ENCODE data around the gene C3orf33. TPM values are rescaled to one million over a fixed set of nuclear protein-coding genes. Genes with fewer than 3 reads are reported as not detected.

Gene C3orf33
- total and polyA plus RNA-seq, 4 donors = 1.2 to 2.4 (median 1.7) TPM

DNA sequence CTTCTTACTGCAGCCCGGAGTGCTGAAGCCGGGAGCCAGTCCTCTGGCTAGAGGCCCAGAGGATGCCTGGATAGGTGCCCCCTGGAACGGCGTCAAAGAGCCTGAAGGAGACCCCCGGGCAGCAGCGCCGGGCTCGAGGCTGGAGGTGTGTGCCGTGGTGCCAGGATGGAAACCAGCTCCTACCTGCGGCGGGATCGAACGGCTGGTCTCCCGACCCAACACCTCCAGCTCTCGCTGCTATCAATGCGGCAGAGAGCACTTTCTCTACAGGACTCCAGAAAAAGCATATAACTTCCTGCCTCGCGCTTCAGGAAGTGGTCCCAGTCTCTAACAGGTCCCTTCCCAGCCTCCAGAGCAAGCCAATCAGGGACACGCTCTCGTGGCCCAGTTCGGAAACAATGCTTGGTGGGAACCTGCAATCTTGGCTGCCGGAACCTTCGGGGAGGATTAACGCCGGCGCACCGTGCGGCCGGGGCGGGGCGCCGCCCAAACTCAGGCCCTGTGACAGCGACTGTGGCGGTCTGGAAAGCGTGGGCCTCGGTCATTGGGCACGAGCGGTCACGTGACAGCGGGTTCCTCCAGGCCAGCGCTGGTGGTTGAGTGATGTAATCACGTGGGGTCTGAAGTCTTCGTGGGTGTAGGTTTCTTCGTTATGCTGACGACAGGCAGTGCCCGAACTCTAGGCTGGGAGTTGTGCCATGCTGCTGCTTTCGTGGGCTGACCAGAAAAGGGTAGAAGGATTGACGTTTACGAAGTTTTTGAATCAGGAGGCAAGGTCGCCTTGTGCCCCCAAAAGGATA is 48.3 kb upstream of the C3orf33 start, which contains the start of gene SLC33A1 (continued):
- peak; percentile 88 for TF ChIP-seq MAX (IDR thresholded peaks at IDR 0.05)

GRCh38 chr3:155853214-155854140 is 47.4 kb upstream of the C3orf33 start:
- Histone ChIP-seq H3K36me3 (ENCODE audit: control insufficient read depth in 4 of 4, insufficient read depth in 3 of 4, low read depth in 1 of 4, low read length in 3 of 4) (no peaks in the 10 kb centered on the region), H3K9ac (ENCODE audit: low read depth in 1 of 2, low read length in 2 of 2) (peak overlapping the region; percentile 89 to 91), H3K4me1 (ENCODE audit: control insufficient read depth in 4 of 4, insufficient read depth in 4 of 4, low read length in 3 of 4) (peaks cover 3 to 32% (median 28%) of the 10 kb centered on the region in 4 donors), H3K4me3 (ENCODE audit: low read depth in 1 of 3, low read length in 3 of 3) (peak overlapping the region; percentile 69 to 93 (median 73)), H3K27ac (ENCODE audit: low read depth in 1 of 2, low read length in 2 of 2) (peak overlapping the region; percentile 85 to 89), H3K27me3 (ENCODE audit: control insufficient read depth in 4 of 4, insufficient read depth in 4 of 4, low read length in 3 of 4) (no peaks in the 10 kb centered on the region), H3K9me3 (ENCODE audit: control insufficient read depth in 4 of 4, low read length in 3 of 4) (no peaks in the 10 kb centered on the region)
- peak; percentile 36 for DNase-seq (ENCODE audit: low spot score)
- WGBS = under 1% methylated on average over 45 of the region's 45 CpGs
- TF ChIP-seq SP1 (IDR thresholded peaks at IDR 0.05) (no peak), HNF4G (IDR thresholded peaks at IDR 0.05) (no peak), MAX (IDR thresholded peaks at IDR 0.05) (no peak)
- TF ChIP-seq, protein P1, sequence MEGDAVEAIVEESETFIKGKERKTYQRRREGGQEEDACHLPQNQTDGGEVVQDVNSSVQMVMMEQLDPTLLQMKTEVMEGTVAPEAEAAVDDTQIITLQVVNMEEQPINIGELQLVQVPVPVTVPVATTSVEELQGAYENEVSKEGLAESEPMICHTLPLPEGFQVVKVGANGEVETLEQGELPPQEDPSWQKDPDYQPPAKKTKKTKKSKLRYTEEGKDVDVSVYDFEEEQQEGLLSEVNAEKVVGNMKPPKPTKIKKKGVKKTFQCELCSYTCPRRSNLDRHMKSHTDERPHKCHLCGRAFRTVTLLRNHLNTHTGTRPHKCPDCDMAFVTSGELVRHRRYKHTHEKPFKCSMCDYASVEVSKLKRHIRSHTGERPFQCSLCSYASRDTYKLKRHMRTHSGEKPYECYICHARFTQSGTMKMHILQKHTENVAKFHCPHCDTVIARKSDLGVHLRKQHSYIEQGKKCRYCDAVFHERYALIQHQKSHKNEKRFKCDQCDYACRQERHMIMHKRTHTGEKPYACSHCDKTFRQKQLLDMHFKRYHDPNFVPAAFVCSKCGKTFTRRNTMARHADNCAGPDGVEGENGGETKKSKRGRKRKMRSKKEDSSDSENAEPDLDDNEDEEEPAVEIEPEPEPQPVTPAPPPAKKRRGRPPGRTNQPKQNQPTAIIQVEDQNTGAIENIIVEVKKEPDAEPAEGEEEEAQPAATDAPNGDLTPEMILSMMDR (IDR thresholded peaks at IDR 0.05; ENCODE audit: low read depth, low read length, missing input control) = no peak
- TF ChIP-seq, protein P2, sequence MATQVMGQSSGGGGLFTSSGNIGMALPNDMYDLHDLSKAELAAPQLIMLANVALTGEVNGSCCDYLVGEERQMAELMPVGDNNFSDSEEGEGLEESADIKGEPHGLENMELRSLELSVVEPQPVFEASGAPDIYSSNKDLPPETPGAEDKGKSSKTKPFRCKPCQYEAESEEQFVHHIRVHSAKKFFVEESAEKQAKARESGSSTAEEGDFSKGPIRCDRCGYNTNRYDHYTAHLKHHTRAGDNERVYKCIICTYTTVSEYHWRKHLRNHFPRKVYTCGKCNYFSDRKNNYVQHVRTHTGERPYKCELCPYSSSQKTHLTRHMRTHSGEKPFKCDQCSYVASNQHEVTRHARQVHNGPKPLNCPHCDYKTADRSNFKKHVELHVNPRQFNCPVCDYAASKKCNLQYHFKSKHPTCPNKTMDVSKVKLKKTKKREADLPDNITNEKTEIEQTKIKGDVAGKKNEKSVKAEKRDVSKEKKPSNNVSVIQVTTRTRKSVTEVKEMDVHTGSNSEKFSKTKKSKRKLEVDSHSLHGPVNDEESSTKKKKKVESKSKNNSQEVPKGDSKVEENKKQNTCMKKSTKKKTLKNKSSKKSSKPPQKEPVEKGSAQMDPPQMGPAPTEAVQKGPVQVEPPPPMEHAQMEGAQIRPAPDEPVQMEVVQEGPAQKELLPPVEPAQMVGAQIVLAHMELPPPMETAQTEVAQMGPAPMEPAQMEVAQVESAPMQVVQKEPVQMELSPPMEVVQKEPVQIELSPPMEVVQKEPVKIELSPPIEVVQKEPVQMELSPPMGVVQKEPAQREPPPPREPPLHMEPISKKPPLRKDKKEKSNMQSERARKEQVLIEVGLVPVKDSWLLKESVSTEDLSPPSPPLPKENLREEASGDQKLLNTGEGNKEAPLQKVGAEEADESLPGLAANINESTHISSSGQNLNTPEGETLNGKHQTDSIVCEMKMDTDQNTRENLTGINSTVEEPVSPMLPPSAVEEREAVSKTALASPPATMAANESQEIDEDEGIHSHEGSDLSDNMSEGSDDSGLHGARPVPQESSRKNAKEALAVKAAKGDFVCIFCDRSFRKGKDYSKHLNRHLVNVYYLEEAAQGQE (IDR thresholded peaks at IDR 0.05) = no peak

- WGBS = 9% methylated on average over 2 of the region's 2 CpGs
- Histone ChIP-seq H3K9me3 (ENCODE audit: control insufficient read depth in 4 of 4, low read length in 3 of 4) (no peaks in the 10 kb centered on the region), H3K27me3 (ENCODE audit: control insufficient read depth in 4 of 4, insufficient read depth in 4 of 4, low read length in 3 of 4) (no peaks in the 10 kb centered on the region), H3K9ac (ENCODE audit: low read depth in 1 of 2, low read length in 2 of 2) (peak overlapping the region; percentile 89 to 91), H3K4me1 (ENCODE audit: control insufficient read depth in 4 of 4, insufficient read depth in 4 of 4, low read length in 3 of 4) (peaks cover 6 to 37% (median 31%) of the 10 kb centered on the region in 4 donors), H3K4me3 (ENCODE audit: low read depth in 1 of 3, low read length in 3 of 3) (peak overlapping the region; percentile 69 to 93 (median 73)), H3K27ac (ENCODE audit: low read depth in 1 of 2, low read length in 2 of 2) (peak overlapping the region; percentile 6 to 85), H3K36me3 (ENCODE audit: control insufficient read depth in 4 of 4, insufficient read depth in 3 of 4, low read depth in 1 of 4, low read length in 3 of 4) (peaks cover 0 to 3% (median 1%) of the 10 kb centered on the region in 4 donors)
- no peak for DNase-seq (ENCODE audit: low spot score)
- TF ChIP-seq, protein P3, sequence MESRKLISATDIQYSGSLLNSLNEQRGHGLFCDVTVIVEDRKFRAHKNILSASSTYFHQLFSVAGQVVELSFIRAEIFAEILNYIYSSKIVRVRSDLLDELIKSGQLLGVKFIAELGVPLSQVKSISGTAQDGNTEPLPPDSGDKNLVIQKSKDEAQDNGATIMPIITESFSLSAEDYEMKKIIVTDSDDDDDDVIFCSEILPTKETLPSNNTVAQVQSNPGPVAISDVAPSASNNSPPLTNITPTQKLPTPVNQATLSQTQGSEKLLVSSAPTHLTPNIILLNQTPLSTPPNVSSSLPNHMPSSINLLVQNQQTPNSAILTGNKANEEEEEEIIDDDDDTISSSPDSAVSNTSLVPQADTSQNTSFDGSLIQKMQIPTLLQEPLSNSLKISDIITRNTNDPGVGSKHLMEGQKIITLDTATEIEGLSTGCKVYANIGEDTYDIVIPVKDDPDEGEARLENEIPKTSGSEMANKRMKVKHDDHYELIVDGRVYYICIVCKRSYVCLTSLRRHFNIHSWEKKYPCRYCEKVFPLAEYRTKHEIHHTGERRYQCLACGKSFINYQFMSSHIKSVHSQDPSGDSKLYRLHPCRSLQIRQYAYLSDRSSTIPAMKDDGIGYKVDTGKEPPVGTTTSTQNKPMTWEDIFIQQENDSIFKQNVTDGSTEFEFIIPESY (IDR thresholded peaks at IDR 0.05) = no peak
- TF ChIP-seq FOXA1 (IDR thresholded peaks at IDR 0.05) (no peak), RAD21 (IDR thresholded peaks at IDR 0.05) (no peak), MAX (IDR thresholded peaks at IDR 0.05) (no peak), FOXA2 (IDR thresholded peaks at IDR 0.05) (no peak), SP1 (IDR thresholded peaks at IDR 0.05) (no peak), EGR1 (IDR thresholded peaks at IDR 0.05; ENCODE audit: low read depth in 2 of 2) (no peak), GABPA (IDR thresholded peaks at IDR 0.05 in 1 of 2, conservative IDR thresholded peaks at IDR 0.05 in 1 of 2) (no peak), TAF1 (conservative IDR thresholded peaks at IDR 0.05) (no peak), YY1 (IDR thresholded peaks at IDR 0.05) (no peak), HNF4A (conservative IDR thresholded peaks at IDR 0.05) (no peak)
- TF ChIP-seq, protein P2 (IDR thresholded peaks at IDR 0.05) = no peak
Measured at GRCh38 chr3:155852341-155852740, 46.3 kb upstream of the C3orf33 start.

Data from liver (tissue), 9 donors.